Right ventricle myocardium superior (tissue), 1 donor: Measurements from ENCODE around the gene PHACTR3. TPM values are rescaled to one million over a fixed set of nuclear protein-coding genes. Genes with fewer than 3 reads are reported as not detected.
"Not testable (repeated sequence)": the region's sequence is repeated elsewhere in the genome, so short reads cannot be mapped to it uniquely, and the experiment has no call there.

ENCODE experiments used
- ATAC-seq: fragments of 200-7000 bp; cut with Tn5 transposase; one replicate; pipeline ENCODE4 v1.9.1; 2020; ENCODE audit warnings: mild to moderate bottlenecking; ENCODE audit not compliant: poor library complexity
- DNase-seq: peaks from one replicate; pipeline ENCODE4 v3.0.0-alpha.2; 2020
- intact Hi-C: fragments of 100-400 bp; cut with DNase I; formaldehyde crosslinking; loops from one replicate; pipeline ENCODE4 v1.11.2; 2022
- total RNA-seq: library from RNA; stranded (reverse); fragmentation: NEBNext Ultra II Directional; extraction: Animal tissue kit (Norgen Biotek cat#: 25700); gene quantifications from one replicate; pipeline ENCODE4 v1.2.1, GENCODE V29; 2021
- donor health status: DM: no; HTN: yes; CAD: no; lungs with severe emphysema.

The PHACTR3 gene
- total RNA-seq, 1 donor from 2014 or later = 10.0 TPM

GRCh38 chr20:59831916-59832270 is 227.6 kb downstream of the PHACTR3 start:
- DNase-seq (peak; percentile 55), ATAC-seq (peak; percentile 42)
- intact Hi-C loops = no loop called here

DNA sequence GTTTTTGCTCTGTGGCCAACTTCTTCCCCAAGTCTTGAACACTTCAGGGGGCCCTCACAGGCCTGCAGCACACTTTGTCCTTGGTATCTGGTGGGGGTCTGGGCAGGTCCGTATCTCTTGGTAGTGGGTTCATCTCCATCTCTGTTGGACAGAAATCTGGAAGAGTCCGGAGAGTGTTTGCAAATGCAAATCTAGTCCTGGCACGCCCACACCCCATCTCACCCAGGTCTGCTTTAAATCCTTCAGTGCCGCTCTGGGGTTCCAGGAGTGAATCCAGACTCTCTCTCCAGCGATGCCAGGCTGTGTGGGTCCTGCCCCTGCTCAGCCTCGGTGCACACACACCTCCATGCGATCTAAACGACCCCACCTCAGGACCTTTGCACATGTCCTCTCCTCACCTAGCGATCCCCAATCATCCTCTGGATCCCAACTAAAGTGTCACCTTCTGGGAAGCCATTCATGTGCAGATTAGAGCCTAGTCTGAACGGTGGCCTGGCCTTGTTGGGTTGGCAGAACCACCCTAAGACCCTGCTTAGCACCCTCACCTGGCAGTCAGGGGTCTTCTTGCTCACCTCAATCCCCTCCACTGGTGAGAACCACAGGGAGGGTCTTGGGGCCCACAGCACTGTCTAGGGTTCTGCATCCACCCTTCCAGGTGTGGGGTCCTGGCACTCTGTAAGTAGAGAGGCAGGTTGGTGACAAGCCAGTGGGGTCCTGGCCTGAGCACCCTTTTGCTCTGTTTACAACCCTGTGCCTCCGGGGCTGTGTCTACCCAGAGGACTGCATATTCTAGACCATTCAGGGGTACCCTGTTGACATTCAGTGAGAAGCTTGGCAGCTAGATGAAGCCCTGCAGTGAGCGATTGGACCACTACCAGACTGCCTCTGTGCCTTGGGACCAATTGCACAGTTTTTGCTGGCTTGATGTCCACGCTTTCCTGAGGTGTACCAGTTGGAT is 228.3 kb downstream of the PHACTR3 start:
- intact Hi-C loops = no loop called here
- ATAC-seq (no peak), DNase-seq (no peak)

DNA sequence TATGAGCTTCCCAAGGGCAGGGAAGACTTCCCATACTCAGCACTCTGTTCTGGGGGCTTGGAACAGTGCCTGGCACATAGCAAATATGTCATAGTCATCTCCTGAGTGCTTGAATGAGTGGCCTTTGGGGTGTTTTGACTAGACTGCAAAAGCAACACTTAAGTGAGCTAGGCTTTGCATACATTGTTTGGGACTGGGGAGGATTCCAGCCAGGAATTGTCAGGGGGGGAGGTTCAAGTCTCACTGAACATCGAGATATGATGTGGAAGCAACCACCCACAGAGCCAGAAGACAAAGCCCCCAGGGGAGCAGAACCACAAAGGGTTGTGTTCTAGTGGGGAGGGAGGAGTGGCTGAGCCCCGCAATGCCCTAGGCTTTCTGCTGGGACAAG is 230.7 kb downstream of the PHACTR3 start:
- DNase-seq (no peak), ATAC-seq (no peak)
- intact Hi-C loops = no loop called here

- peak; percentile 64 for DNase-seq
- peak; percentile 66 for ATAC-seq
- intact Hi-C loops = no loop called here
Observed at GRCh38 chr20:59835448-59836395, 231.4 kb downstream of the PHACTR3 start.

DNA sequence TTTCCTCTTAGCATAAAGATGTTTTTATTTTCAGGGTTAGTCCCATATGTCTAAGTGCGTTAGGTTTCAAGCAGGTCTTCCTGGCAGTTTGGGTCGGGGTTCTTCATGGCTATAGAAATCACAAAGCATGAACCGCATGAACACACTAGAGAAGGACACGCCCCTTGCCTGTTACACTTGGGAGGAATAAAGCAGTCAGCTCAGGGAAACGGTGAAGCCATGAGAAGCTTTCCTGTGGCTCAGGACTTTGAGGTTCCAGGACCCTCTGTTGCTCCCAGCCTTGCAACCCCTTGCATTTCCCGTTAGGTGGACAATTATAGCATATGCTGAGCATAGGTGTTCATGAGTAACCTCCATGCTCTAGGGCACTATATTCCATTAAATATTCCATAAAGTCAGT is 232.4 kb downstream of the PHACTR3 start:
- peak; percentile 42 for ATAC-seq
- intact Hi-C loops = no loop called here
- DNase-seq = no peak

- intact Hi-C loops = no loop called here
- DNase-seq (no peak), ATAC-seq (no peak)
Observed at GRCh38 chr20:59837623-59838394, 233.5 kb downstream of the PHACTR3 start.

DNA sequence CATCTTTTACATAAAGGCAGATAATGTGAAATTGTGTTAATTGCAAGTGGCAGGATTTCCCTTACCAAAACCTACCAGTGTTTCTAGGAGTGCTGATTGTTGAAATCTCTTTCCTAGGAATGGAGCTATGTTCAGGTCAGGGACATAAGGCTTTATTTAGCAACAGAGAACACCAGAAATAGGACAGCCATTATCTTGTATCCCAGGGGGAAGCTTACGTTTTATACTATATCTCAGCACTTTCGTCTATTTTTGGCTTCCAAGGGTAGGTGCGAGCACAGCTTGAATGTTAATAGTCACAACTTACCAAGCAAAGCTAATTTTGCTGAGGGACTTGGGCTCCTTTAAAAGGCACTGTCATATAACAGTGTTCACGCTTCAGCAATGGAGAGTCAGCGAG is 235.1 kb downstream of the PHACTR3 start:
- DNase-seq = no peak
- ATAC-seq = peak; percentile 76
- intact Hi-C loops = no loop called here

DNA sequence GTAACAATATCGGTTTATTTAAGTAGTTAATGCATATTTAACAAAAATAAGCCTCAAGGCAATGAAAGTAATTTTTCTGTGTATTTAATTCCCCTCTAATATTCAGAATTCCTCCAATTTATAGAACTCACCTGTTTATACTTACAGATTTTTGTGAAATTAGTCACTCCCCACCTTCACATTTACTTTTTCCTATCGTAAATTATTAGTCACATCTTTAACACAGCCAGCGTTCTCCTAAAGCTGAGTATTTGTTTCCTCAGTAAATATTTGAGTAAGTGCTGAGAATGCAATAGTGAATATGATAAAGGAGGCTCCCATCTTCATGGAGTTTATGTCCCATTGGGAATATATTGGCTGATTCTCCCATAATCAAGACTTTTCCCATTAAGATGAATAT is 241.1 kb downstream of the PHACTR3 start:
- ATAC-seq = no peak
- intact Hi-C loops = no loop called here
- DNase-seq = no peak

GRCh38 chr20:59848182-59848581 is 243.8 kb downstream of the PHACTR3 start:
- intact Hi-C loops = loop anchor here (2.0 kb wide), 1 partner anchor 65 kb away; no protein-coding TSS in a partner anchor
- DNase-seq (no peak), ATAC-seq (peak; percentile 60)

GRCh38 chr20:59850018-59850641 is 245.8 kb downstream of the PHACTR3 start:
- no peak for DNase-seq
- ATAC-seq = peak; percentile 61
- intact Hi-C loops = no loop called here

DNA sequence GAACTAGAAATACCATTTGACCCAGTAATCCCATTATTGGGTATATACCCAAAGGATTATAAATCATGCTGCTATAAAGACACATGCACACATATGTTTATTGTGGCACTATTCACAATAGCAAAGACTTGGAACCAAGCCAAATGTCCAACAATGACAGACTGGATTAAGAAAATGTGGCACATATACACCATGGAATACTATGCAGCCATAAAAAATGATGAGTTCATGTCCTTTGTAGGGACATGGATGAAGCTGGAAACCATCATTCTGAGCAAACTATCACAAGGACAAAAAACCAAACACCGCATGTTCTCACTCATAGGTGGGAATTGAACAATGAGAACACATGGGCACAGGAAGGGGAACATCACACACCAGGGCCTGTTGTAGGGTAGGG is 252.2 kb downstream of the PHACTR3 start:
- ATAC-seq, DNase-seq, intact Hi-C loops: not testable (repeated sequence)

- intact Hi-C loops, DNase-seq, ATAC-seq: not testable (repeated sequence)
Observed at GRCh38 chr20:59856941-59857340, 252.6 kb downstream of the PHACTR3 start.

DNA sequence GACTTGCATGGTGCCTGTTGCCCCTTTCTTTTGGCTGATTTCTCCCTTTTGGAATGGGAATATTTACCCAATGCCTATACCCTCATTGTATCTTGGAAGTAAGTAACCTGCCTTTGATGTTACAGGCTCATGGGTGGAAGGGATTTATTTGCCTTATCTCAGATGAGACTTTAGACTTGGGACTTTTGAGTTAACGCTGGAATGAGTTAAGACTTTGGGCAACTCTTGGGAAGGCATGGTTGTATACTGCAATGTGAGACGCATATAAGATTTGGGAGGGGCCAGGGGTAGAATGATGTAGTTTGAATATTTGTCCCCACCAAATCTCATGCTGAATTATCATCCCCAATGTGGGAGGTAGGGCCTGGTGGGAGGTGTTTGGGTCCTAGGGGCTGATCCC is 253.6 kb downstream of the PHACTR3 start:
- DNase-seq = no peak
- intact Hi-C loops = no loop called here
- no peak for ATAC-seq

DNA sequence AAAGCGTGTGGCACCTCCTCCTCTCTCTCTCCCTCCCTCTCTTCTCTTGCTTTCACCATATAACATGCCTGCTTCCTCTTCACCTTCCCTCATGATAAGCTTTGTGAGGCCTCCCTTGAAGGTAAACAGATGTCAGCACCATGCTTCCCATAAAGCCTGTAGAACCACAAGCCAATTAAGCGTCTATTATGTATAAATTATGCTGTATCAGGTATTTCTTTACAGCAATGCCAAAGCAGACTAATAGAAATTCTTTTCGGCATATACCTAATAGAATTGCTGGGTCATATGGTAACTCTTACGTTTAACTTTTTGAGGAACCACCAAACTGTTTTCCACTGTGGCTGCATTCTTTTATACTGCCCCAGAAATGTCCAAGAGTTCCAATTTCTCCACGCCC is 254.1 kb downstream of the PHACTR3 start:
- intact Hi-C loops = no loop called here
- ATAC-seq = no peak
- no peak for DNase-seq

DNA sequence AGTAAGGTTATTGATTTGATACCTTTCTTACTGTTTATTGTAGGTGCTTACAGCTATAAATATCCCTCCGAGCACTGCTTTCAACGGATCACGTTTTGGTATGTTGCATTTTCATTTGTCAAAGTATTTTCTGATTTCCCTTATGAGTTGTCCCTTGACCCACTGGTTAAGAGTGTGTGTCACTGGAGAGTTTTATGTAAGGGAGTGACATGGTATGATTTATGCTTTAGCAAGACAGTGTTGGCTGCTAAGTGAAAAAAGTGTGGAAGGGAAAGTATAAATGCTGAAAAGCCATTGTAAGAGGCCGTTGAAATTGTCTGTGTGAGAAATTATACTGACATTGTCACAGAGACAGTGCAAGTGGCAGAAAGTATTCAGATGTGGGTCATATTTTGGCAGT is 257.1 kb downstream of the PHACTR3 start:
- no peak for DNase-seq
- ATAC-seq = no peak
- intact Hi-C loops = no loop called here

DNA sequence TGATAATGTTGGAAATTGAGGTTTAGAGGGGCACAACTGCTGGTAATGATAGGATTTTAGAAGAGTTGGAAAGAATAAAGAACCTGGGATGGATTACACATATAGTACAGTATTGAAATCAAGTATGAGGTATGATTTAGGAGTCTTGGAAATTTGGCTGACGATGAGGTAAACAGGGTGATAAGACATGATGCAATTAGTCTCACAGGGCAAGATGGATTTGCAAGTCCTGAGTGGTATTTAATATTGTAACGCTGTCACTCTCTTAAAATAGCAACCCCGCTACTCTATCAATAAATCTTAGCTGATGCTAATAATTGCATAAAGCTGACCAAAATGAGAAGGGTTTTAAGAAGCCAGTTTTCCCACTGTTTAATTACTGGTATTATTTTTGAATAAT is 258.7 kb downstream of the PHACTR3 start:
- intact Hi-C loops = no loop called here
- no peak for DNase-seq
- peak; percentile 22 for ATAC-seq

DNA sequence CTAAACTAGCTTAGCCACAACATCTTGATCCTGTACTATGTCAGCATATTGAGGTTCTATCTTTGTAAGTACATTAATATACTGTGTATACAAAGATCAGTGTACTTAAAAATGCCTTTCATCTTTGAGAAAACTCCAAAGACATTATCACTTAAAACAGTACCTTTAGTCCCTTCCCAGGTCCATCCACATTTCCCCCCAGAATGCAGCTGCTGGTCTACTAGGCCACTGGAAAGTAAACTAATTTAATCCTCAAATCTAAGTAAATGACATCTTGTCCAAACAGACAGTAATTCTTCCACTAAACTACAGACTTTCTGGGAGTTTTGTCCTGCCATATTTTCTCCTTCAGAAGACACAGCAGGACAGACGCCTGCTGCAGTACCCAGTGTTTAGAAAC is 260.4 kb downstream of the PHACTR3 start:
- ATAC-seq = no peak
- no peak for DNase-seq
- intact Hi-C loops = no loop called here

- intact Hi-C loops = no loop called here
- ATAC-seq (no peak), DNase-seq (no peak)
Observed at GRCh38 chr20:59866338-59866737, 262.0 kb downstream of the PHACTR3 start.
